ENCODE results near the gene SSMEM1.

GRCh38 chr7:130232209-130232608, 24.5 kb downstream of the SSMEM1 start:
- TF ChIP-seq CTCF (conservative IDR thresholded peaks at IDR 0.05; ENCODE audit: low read length) (no peak), EZH2phosphoT487 (IDR thresholded peaks at IDR 0.05; ENCODE audit: borderline replicate concordance, low read depth, low read length) (no peak)
